Measurements from ENCODE around the gene UMAD1.

Gene UMAD1

DNA sequence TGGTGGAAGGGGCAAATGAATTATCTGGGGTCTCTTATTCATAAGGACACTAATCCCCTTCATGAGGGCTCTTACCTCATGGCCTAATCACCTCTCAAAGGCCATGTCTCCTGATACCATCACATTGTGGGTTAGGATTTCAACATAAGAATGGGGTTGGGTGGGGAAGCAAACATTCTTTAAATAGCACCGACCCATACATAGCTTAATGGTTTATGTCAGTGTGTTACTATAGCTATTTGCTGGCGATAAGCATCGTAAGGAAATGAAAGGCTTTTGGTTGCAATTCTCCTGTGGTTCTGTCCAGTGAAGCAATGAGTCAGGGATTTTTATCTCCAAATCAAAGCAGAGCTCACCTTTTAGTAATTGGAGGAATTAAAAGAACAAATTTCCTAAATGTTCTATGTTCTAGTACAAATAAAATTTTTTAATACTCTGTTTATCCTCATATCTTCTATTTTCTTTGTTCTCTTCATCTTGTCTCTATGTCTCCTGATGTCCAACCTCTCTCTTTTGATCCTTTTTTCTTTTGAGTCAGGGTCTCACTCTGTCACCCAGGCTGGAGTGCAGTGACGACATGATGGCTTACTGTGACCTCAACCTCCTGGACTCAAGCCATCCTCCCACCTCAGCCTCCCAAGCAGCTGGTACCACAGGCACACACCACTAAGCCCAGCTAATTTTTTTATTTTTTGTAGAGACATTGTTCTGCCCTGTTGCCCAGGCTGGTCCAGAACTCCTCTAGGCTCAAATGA lies 271.0 kb downstream of the UMAD1 start:
- TF ChIP-seq GATA2 (IDR thresholded peaks at IDR 0.05; ENCODE audit: low read depth, low read length) (no peak), GATA3 (IDR thresholded peaks at IDR 0.05; ENCODE audit: low read depth, low read length) (no peak)

DNA sequence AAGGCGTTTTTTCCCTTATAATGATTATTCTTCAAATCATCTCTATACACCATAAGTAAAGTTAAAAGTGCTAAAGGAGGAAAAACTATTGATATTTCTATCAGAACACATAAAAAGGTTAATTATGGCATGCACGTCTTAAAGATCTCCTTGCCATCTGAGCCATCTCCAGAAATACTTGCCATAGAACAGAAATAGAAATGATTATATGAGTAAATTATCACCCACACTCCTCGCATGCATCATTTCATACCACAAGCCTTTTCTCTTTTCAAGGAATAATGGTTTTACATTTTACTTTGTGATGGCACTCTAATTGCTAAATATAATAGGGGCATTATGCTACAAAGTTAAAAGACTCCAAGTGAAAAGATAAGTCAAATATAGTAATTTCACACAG lies 272.4 kb downstream of the UMAD1 start:
- TF ChIP-seq GATA2 (IDR thresholded peaks at IDR 0.05; ENCODE audit: low read depth, low read length) (no peak), GATA3 (IDR thresholded peaks at IDR 0.05; ENCODE audit: low read depth, low read length) (no peak)

DNA sequence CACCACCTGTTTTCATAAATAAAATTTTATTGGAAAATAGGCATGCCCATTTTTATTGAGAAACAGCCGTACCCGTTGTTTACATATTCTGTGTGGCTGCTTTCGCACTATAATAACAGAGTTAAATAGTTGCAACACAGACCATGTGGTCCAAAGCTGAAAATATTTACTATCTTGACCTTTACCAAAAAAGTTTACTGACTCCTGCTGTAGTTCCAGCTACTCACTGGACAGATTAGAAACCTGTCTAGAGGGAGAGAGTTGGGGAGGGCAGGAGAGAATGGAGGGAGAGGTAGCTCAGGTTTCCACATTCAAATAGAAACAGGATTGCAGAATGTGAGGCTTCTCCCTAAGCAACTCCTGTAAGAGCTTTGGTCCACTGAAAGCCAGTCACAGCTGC lies 273.0 kb downstream of the UMAD1 start:
- TF ChIP-seq GATA3 (IDR thresholded peaks at IDR 0.05; ENCODE audit: low read depth, low read length), result no peak
- no peak for TF ChIP-seq GATA2 (IDR thresholded peaks at IDR 0.05; ENCODE audit: low read depth, low read length)

DNA sequence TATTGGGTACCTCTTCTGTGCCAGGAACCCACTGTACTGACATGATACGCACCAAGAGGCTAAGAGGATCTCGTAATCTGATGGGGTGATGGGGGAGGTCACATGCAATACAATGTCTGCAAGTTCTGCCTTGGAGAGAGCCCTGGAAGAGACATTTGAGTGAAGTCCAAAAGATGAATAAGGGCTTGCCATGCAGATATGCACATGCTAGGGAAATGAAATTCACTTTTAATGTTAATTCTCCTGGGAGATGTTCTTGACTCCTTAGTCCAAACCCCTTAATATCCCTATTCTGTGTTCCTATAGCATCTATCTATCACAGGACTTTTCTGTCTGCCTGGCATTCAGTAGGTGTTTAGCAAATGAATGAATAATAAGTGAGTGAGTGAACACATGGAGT lies 274.0 kb downstream of the UMAD1 start:
- TF ChIP-seq GATA2 (IDR thresholded peaks at IDR 0.05; ENCODE audit: low read depth, low read length) (no peak), GATA3 (IDR thresholded peaks at IDR 0.05; ENCODE audit: low read depth, low read length) (no peak)

DNA sequence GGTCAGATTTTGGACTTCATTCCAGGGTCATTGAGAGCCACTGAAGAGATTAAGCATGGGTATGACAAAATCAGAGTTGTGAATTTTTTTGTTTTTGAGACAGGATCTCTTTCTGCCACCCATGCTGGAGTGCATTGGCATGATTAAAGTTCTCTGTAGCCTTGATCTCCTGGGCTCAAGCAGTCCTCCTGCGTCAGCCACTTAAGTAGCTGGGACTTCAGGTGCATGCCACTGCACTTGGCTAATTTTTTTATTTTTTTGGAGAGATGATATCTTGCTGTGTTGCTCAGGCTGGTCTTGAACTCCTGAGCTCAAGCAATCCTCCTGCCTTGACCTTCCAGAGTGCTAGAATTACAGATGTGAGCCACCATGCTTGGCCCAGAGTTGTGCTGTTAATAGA lies 275.5 kb downstream of the UMAD1 start:
- TF ChIP-seq GATA3 (IDR thresholded peaks at IDR 0.05; ENCODE audit: low read depth, low read length) (no peak), GATA2 (IDR thresholded peaks at IDR 0.05; ENCODE audit: low read depth, low read length) (no peak)

DNA sequence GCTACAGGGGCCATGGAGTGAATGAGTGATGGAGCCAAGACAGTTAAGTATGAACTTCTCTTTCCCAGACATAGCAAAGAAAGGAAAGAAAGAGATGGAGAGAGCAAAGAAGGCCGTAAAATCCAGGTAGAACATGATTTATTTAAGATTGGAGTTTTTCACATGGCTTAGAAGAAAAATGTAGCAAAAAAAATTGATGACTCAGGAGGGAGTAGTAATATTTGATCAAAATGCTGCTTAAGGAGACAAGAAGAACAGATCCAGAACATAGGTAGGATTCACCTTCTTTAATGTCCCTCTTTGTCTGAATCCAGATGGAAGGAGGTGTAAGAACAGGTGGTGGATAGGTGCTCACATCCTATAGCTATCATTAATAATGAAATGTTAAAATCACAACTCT lies 277.0 kb downstream of the UMAD1 start:
- TF ChIP-seq GATA3 (IDR thresholded peaks at IDR 0.05; ENCODE audit: low read depth, low read length) (no peak), GATA2 (IDR thresholded peaks at IDR 0.05; ENCODE audit: low read depth, low read length) (no peak)

DNA sequence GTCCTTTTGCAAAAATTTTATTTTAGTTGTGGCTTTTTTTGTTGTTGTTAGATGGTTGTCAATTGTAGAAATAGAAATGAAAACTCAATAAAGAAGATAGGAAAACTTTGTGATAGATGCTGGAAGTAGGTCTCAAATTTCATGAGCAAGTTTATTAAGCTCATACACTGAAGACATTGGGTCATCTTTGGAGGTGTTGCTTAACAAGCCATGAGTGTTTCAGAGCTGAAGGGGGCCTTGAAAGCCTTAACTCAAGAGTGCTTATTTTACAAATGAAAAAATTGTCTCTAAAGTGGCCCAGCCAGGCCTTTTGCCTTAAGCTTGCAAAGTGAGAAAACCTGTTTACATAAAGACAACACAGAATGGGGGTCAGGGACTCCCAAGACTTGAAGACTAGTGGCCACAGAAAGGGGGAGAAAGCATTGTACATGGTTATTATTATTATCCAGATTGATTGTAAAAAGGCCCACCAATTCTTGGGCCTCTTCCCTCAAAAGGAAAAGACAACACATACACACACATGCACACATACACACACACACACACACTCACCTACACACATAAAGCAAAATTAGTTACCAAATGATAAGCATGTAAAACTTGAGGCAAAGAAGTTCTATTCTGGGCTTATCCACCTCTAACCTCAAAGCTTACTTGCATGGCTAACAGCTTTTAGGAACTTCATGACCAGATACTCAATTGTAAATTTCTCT lies 278.3 kb downstream of the UMAD1 start:
- TF ChIP-seq GATA2 (IDR thresholded peaks at IDR 0.05; ENCODE audit: low read depth, low read length) (no peak), GATA3 (IDR thresholded peaks at IDR 0.05; ENCODE audit: low read depth, low read length) (no peak)

DNA sequence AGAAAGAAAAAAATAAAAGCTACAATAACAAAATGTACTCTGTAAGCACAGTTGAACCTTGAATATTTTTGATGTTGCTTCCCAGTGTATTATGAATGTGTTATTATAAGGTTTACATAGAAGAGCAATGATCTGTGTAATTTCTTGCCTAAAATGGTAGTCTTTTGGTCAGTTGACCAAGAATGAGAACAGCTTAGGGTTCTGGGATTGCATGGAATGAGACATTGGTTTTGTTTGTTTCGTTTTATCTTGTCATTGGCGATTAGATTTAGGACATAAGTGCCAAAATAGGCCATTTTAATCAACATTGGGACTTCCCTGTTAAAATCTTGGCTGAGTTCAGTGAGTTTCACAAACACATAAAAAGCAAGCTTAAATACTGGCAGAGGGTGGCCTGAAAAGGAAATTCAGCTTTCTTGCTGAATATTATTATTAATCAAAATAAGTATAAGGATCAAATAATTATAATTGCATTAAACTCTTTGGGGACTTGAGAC lies 278.9 kb downstream of the UMAD1 start:
- no peak for TF ChIP-seq GATA2 (IDR thresholded peaks at IDR 0.05; ENCODE audit: low read depth, low read length)
- TF ChIP-seq GATA3 (IDR thresholded peaks at IDR 0.05; ENCODE audit: low read depth, low read length), result no peak

DNA sequence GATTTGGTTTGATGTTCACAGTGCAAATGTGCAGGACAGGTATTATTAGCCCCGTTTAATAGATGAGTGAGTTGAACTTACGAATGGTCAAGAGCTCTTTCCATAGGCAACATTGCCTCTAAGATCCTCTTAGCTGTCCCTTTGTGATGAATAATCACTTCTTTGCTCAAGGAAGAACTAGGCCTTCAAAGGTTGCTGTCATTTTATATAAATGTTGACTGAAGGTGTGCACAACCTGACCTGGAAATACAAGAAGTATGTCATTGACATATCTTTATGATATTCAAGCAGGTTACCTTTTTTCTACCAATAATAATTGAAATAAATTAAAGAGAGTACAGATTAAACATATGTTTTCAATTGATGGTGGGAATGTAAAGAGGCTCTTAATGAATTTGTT lies 279.5 kb downstream of the UMAD1 start:
- TF ChIP-seq GATA2 (IDR thresholded peaks at IDR 0.05; ENCODE audit: low read depth, low read length) (no peak), GATA3 (IDR thresholded peaks at IDR 0.05; ENCODE audit: low read depth, low read length) (no peak)

DNA sequence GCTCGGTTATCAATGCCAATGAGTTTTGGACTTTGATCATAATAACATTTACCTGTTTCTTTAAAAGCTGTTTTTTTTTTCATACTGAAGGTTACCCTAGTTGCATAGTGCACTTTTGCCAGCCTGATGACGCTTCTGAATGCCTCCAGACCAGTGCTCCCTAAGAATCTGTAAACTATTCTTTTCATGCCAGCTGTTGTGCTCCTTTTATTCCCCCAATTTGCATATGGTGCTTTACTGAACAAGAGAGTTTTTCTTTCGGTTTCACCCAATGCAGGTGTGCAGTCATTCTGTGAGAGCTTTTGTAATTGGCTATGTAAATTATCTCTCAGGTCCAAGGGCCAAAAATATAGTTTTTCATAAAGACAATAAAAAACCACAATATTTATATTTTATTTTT lies 279.9 kb downstream of the UMAD1 start:
- no peak for TF ChIP-seq GATA3 (IDR thresholded peaks at IDR 0.05; ENCODE audit: low read depth, low read length)
- TF ChIP-seq GATA2 (IDR thresholded peaks at IDR 0.05; ENCODE audit: low read depth, low read length), result no peak

DNA sequence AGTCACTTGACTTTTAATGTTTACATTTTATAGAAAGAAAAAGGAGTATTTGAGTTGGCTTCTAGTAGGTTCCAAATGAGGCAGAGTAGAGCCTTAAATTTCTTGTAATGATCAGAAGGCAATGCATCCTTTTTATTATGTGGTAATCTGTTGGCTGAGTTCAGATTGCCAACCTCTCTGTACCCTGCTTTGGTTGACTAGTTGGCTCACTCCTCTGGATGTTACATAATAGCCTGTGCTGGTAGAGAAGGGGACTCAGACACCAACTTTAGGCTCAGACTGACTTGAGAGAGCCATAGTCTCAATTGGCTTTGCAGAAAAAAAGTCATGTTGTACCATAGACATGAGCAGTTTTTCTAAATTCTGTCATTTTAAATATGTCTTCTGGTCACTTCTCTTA lies 281.3 kb downstream of the UMAD1 start:
- TF ChIP-seq GATA2 (IDR thresholded peaks at IDR 0.05; ENCODE audit: low read depth, low read length) (no peak), GATA3 (IDR thresholded peaks at IDR 0.05; ENCODE audit: low read depth, low read length) (no peak)

DNA sequence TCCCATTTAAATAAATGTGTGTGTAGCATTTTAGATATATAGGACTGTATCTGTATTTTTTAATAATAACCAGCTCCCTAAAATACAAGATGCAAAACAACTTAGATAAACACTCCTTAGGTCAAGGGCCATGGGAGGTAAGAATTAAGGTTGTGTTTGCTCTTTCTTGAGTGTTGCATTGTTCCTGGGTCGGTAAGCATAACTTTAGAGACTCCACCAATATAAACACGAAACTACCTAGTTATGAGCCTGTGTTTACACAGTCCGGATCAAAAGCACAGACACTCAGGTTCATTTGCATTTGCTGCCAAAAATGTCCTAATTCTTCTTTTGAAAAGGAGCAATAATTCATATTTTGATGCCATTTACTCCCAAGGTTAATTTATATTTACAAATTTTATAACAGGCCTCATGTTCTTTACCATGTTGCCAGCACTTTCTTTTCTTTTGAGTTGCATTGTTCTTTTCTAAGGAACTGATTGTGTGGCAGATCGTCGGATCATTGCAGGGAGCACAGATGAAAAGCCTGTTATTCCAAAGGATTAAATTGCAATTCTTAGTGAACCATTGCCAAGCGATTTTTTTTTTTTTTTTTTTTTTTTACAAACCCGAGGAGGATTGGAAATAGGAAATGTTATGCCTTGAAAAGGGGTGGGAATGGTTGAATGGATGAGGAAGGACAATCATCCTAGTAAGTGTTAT lies 282.3 kb downstream of the UMAD1 start:
- no peak for TF ChIP-seq GATA2 (IDR thresholded peaks at IDR 0.05; ENCODE audit: low read depth, low read length)
- no peak for TF ChIP-seq GATA3 (IDR thresholded peaks at IDR 0.05; ENCODE audit: low read depth, low read length)

DNA sequence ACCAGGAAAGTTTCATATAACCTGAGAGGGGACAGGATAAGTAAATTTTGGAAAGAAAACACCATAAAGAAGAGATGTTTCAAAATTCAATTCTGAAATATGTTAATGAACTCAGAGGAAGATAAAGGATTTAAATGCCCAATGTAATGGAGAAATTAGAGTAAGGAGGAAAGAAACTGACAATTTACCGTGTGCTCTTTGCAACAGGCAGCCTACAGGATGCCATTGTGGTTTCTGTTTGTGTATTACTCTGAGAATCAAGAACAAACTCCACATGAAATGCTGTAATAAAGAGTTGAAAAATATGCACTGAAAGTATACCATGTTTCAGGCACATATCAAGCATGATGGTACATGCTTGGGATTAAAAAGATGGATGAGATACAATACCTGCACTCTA lies 283.3 kb downstream of the UMAD1 start:
- no peak for TF ChIP-seq GATA2 (IDR thresholded peaks at IDR 0.05; ENCODE audit: low read depth, low read length)
- TF ChIP-seq GATA3 (IDR thresholded peaks at IDR 0.05; ENCODE audit: low read depth, low read length), result no peak

DNA sequence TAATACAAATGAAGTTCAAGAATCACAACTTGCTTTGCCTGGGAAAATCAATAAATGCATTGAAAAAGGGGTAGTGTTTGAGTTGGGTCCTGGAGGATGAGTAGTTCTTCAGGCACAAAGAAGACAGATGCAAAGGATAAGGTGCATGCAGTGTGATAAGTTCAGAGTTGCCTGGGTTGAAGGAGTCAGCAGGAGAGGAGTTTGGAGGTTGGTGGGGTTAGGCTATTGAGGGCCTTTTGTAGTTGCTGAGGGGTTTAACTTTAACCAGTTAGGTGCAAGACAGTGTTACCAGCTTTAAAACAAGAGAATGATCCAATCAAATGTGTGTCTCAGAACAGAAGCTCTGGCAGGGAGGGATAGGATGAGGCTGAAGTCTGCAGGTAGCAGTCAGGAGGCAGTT lies 283.8 kb downstream of the UMAD1 start:
- no peak for TF ChIP-seq GATA2 (IDR thresholded peaks at IDR 0.05; ENCODE audit: low read depth, low read length)
- no peak for TF ChIP-seq GATA3 (IDR thresholded peaks at IDR 0.05; ENCODE audit: low read depth, low read length)

Measured in SH-SY5Y (cell line).